ENCODE results near the gene PTPRT. TPM values are rescaled to one million over a fixed set of nuclear protein-coding genes. Genes with fewer than 3 reads are reported as not detected.

The PTPRT gene
- total RNA-seq, 4 donors from 2014 or later = under 0.01 to 0.64 (median 0.40) TPM

DNA sequence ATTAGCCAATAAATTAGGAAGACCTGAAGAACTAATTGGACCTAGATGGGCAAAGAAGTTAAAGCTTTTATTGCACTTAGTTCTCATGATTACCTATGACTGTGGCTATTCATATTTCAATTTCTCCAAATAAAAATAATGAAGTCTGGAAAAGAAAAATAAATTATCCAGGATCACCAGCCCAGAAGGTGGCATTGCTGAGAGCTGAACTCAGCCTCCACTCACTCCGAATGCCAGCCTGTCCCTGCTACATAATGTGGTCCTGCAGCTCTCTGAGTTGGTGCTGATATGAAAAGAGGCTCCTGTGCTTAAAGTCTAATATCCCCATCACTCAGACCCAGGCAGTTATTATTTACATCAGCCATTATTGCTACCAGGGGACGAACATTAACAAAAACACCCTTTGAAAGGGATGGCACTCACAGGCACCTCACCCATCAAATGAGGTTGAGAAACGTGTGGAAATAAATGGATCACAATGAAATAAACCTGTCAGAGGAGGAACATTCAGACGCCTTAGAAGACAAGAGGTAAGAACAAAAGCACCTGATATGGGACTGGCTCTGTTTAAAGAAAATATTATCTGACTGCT is 921.8 kb downstream of the PTPRT start:
- no peak for DNase-seq
- Histone ChIP-seq H3K36me3 (no peaks in the 10 kb centered on the region), H3K4me3 (no peak overlapping the region), H3K27me3 (no peaks in the 10 kb centered on the region), H3K9me3 (no peaks in the 10 kb centered on the region), H3K27ac (no peak overlapping the region), H3K4me1 (no peaks in the 10 kb centered on the region)
- intact Hi-C loops (cut with DNase I; ENCODE audit: low total_unique reads) (no loop called here), in situ Hi-C loops (cut with MboI; ENCODE audit: low pct_ligation_motif_present in 1 of 4, low pct_unique_long_range_greater_than_20kb in 1 of 4, low sequenced_read_pairs in 3 of 4) (no loop called here)
- WGBS, 2 donors (ENCODE audit: low coverage in 1 of 2) = 47 to 63% methylated on average over 4 of the region's 4 CpGs
- TF ChIP-seq, protein P1, sequence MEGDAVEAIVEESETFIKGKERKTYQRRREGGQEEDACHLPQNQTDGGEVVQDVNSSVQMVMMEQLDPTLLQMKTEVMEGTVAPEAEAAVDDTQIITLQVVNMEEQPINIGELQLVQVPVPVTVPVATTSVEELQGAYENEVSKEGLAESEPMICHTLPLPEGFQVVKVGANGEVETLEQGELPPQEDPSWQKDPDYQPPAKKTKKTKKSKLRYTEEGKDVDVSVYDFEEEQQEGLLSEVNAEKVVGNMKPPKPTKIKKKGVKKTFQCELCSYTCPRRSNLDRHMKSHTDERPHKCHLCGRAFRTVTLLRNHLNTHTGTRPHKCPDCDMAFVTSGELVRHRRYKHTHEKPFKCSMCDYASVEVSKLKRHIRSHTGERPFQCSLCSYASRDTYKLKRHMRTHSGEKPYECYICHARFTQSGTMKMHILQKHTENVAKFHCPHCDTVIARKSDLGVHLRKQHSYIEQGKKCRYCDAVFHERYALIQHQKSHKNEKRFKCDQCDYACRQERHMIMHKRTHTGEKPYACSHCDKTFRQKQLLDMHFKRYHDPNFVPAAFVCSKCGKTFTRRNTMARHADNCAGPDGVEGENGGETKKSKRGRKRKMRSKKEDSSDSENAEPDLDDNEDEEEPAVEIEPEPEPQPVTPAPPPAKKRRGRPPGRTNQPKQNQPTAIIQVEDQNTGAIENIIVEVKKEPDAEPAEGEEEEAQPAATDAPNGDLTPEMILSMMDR (IDR thresholded peaks at IDR 0.05) = no peak
- TF ChIP-seq POLR2AphosphoS5 (IDR thresholded peaks at IDR 0.05) = no peak
- no peak for TF ChIP-seq EP300 (IDR thresholded peaks at IDR 0.05; ENCODE audit: low read depth)
- no peak for TF ChIP-seq POLR2A (IDR thresholded peaks at IDR 0.05)

DNA sequence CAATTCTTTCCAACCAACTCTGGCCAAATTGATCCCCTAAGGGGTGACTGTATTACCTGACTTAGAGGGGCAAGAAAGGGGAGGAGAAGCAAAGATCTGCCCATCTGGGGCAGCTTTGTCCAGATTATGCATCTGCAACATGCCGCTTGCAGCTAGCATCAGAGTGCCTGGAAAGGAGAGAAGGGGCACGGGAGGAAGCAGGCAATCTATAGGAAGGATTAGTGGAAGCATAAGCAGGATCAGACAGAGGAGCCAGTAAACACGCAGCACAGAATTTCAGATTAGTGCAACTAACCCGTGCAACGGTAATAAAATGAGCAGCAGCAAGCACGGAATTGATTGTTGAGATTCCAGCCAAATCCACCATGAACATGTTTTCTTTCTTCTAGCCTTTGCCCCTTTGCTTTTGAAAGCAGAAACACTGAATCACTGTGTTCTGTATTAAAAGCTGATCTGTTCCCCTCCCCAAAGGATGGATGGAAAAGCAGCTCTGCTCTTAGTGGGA is 927.9 kb downstream of the PTPRT start:
- Histone ChIP-seq H3K4me3 (no peak overlapping the region), H3K36me3 (no peaks in the 10 kb centered on the region), H3K9me3 (no peaks in the 10 kb centered on the region), H3K27me3 (no peaks in the 10 kb centered on the region), H3K27ac (no peak overlapping the region), H3K4me1 (no peaks in the 10 kb centered on the region)
- TF ChIP-seq POLR2AphosphoS5 (IDR thresholded peaks at IDR 0.05) (no peak), EP300 (IDR thresholded peaks at IDR 0.05; ENCODE audit: low read depth) (no peak), POLR2A (IDR thresholded peaks at IDR 0.05) (no peak)
- TF ChIP-seq, protein P1 (IDR thresholded peaks at IDR 0.05) = no peak
- intact Hi-C loops (cut with DNase I; ENCODE audit: low total_unique reads) (no loop called here), in situ Hi-C loops (cut with MboI; ENCODE audit: low pct_ligation_motif_present in 1 of 4, low pct_unique_long_range_greater_than_20kb in 1 of 4, low sequenced_read_pairs in 3 of 4) (no loop called here)
- 70 to 100% methylated on average over 2 to 6 of the region's 6 CpGs for WGBS, 2 donors (ENCODE audit: low coverage in 1 of 2)
- DNase-seq = no peak

DNA sequence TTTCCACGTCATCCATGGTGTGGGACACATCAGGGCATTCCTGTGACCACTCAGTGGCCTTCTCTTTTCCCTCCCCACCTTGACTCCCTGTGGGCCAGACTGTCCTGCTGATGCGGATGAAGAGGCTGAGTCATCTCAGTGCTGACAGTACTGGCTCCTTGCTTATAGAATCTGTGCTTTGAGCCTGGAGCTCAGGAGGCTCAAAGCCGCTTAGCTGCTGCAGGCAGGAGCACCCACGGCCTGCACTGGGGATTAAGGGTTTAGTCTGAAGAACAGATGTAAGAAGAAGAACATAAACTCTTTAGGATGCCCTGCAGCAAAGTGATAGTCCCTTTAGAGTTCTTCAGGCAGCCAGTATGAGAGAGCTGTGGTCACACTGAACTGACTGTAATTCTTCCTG is 929.5 kb downstream of the PTPRT start:
- no peak for DNase-seq
- H3K27ac ChIP-seq = no peak overlapping the region
- in situ Hi-C loops (cut with MboI; ENCODE audit: low pct_ligation_motif_present in 1 of 4, low pct_unique_long_range_greater_than_20kb in 1 of 4, low sequenced_read_pairs in 3 of 4) (no loop called here), intact Hi-C loops (cut with DNase I; ENCODE audit: low total_unique reads) (no loop called here)
- H3K27me3 ChIP-seq = no peaks in the 10 kb centered on the region
- no peaks in the 10 kb centered on the region for H3K36me3 ChIP-seq
- 65% methylated on average over 4 of the region's 4 CpGs; no CpG with 5 or more reads in 1 of the 2 donors for WGBS, 2 donors (ENCODE audit: low coverage in 1 of 2)
- H3K9me3 ChIP-seq = no peaks in the 10 kb centered on the region
- no peak for TF ChIP-seq POLR2AphosphoS5 (IDR thresholded peaks at IDR 0.05)
- TF ChIP-seq, protein P1 (IDR thresholded peaks at IDR 0.05) = no peak
- TF ChIP-seq EP300 (IDR thresholded peaks at IDR 0.05; ENCODE audit: low read depth) = no peak
- H3K4me3 ChIP-seq = no peak overlapping the region
- H3K4me1 ChIP-seq = no peaks in the 10 kb centered on the region

DNA sequence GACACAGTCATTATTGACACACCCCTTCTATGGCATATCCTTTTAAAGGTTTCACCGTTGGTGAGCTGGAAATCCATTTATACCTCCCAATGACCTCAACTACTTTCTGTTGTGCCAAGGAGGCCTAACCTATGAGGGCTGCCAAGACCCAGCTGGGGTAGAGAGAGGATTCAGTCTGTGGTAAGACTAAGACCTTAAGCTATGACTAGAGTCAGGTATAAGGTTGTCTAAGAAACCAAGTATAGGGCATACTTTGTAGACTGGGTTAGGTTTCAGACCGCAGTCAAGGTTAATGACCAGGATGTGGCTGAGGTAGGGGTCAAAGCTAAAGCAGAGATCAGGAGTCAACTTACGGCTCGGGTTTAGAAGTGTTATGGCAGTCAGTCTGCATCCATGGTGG is 930.3 kb downstream of the PTPRT start:
- no peaks in the 10 kb centered on the region for H3K9me3 ChIP-seq
- in situ Hi-C loops (cut with MboI; ENCODE audit: low pct_ligation_motif_present in 1 of 4, low pct_unique_long_range_greater_than_20kb in 1 of 4, low sequenced_read_pairs in 3 of 4) = no loop called here
- DNase-seq = no peak

More for the DNA sequence above, 930.3 kb downstream of the PTPRT start:
- Histone ChIP-seq H3K4me3 (no peak overlapping the region), H3K27me3 (no peaks in the 10 kb centered on the region), H3K27ac (no peak overlapping the region), H3K36me3 (no peaks in the 10 kb centered on the region), H3K4me1 (no peaks in the 10 kb centered on the region)
- TF ChIP-seq POLR2AphosphoS5 (IDR thresholded peaks at IDR 0.05) (no peak), EP300 (IDR thresholded peaks at IDR 0.05; ENCODE audit: low read depth) (no peak), POLR2A (IDR thresholded peaks at IDR 0.05) (no peak)
- TF ChIP-seq, protein P1 (IDR thresholded peaks at IDR 0.05) = no peak
- WGBS, 2 donors (ENCODE audit: low coverage in 1 of 2) = 72% methylated on average over 4 of the region's 4 CpGs; no CpG with 5 or more reads in 1 of the 2 donors
- intact Hi-C loops (cut with DNase I; ENCODE audit: low total_unique reads) = no loop called here

Measured in transverse colon (tissue), 4 donors.